Measurements from ENCODE around the gene ASB18. TPM values are rescaled to one million over a fixed set of nuclear protein-coding genes. Genes with fewer than 3 reads are reported as not detected.

Gene ASB18
- total RNA-seq, 4 donors from 2014 or later: not detected

GRCh38 chr2:236168110-236169080 is 95.8 kb downstream of the ASB18 start, which contains the start of gene GBX2:
Gene GBX2, minus strand, starts transcription at chr2:236168386. Its CDS starts 415 bp downstream, at chr2:236167971.
- Histone ChIP-seq H3K27me3 (peaks cover 79% of the 10 kb centered on the region), H3K9me3 (no peaks in the 10 kb centered on the region), H3K27ac (no peak within 1 kb of the TSS), H3K36me3 (no peaks in the 10 kb centered on the region), H3K4me3 (replicated peaks in 1 of 3) (peak within 1 kb of the TSS in 1 of 3 donors; percentile 4), H3K4me1 (peaks cover 30 to 60% of the 10 kb centered on the region in 2 donors)
- intact Hi-C loops (cut with DNase I): no loop called here
- 4 to 5% methylated on average over 58 to 70 of the region's 105 CpGs for WGBS, 2 donors
- peak; percentile 13 to 18 for DNase-seq
- TF ChIP-seq CTCF (IDR thresholded peaks at IDR 0.05): no peak
- TF ChIP-seq POLR2A (IDR thresholded peaks at IDR 0.05): no peak

- H3K4me1 ChIP-seq: peaks cover 30 to 56% of the 10 kb centered on the region in 2 donors
- no peaks in the 10 kb centered on the region for H3K9me3 ChIP-seq
- peaks cover 76% of the 10 kb centered on the region for H3K27me3 ChIP-seq
- no peak for TF ChIP-seq POLR2A (IDR thresholded peaks at IDR 0.05)
- no peak for TF ChIP-seq CTCF (IDR thresholded peaks at IDR 0.05)
- DNase-seq: no peak
- H3K4me3 ChIP-seq (replicated peaks in 1 of 3): peak overlapping the region in 1 of 3 donors; percentile 4
- no peak overlapping the region for H3K27ac ChIP-seq
- H3K36me3 ChIP-seq: no peaks in the 10 kb centered on the region
- intact Hi-C loops (cut with DNase I): no loop called here
- WGBS, 2 donors: 1 to 2% methylated on average over 19 to 54 of the region's 112 CpGs
These were observed 96.7 kb downstream of the ASB18 start for GRCh38 chr2:236167297-236168109.

GRCh38 chr2:236166796-236167296 is 97.4 kb downstream of the ASB18 start:
- Histone ChIP-seq H3K27me3 (peaks cover 72% of the 10 kb centered on the region), H3K9me3 (no peaks in the 10 kb centered on the region), H3K4me1 (peaks cover 30 to 54% of the 10 kb centered on the region in 2 donors)

More at GRCh38 chr2:236166796-236167296, 97.4 kb downstream of the ASB18 start:
- Histone ChIP-seq H3K4me3 (replicated peaks in 1 of 3) (peak overlapping the region in 1 of 3 donors; percentile 17), H3K36me3 (no peaks in the 10 kb centered on the region), H3K27ac (no peak overlapping the region)
- TF ChIP-seq CTCF (IDR thresholded peaks at IDR 0.05) (no peak), POLR2A (IDR thresholded peaks at IDR 0.05) (no peak)
- 2 to 5% methylated on average over 27 to 29 of the region's 29 CpGs for WGBS, 2 donors
- no peak for DNase-seq
- intact Hi-C loops (cut with DNase I): no loop called here
